Activated T-helper 1 cell treated with anti-CD3 and anti-CD28 coated beads, Interleukin-2, amount 50 U/mL, for 16 hours (primary cell): ENCODE results near the gene TNNC1.

ENCODE experiments used
- DNase-seq, 2 donors: peaks; one replicate each; pipeline ENCODE4 v3.0.0-alpha.2; 2020; ENCODE audit warnings: low read depth in 1 of 2, low spot score in 1 of 2

The TNNC1 gene

DNA sequence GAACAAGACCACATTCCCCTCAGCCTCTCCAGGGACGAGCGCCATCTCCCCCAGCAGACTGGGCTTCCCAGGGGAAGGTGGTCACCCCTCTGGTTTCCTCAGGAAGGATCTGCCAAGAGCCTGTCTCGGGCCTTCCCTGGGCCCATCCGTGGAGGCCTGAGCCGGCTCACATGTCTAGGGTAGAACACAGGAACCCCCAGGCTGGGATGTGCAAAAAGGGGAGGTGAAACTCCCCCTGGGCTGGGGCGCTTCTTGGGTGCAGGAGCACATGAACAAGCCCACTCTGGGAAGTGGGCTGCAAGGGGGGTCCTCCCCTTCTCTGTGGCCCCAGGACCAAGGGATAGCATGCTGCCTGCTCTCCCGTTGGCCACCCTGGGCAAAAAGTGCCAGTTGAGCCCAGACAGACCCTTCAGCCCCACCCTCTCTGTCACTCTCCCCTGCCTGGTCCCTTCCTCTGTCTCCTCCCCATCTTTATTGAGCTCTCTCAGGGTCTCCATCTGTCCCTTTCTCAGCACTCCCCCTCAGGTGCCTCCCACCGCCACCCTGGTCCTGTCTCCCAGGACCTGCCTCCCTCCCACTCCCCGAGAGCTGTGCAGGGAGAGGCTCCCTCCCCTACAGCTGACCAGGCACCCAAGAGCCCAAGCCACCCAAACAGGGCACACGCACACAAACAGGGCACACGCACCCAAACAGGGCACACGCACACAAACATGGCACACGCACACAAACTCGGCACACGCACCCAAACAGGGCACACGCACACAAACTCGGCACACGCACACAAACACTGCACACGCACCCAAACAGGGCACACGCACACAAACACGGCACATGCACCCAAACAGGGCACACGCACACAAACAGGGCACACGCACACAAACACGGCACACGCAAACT, 9.8 kb downstream of the TNNC1 start:
- DNase-seq = no peak

DNA sequence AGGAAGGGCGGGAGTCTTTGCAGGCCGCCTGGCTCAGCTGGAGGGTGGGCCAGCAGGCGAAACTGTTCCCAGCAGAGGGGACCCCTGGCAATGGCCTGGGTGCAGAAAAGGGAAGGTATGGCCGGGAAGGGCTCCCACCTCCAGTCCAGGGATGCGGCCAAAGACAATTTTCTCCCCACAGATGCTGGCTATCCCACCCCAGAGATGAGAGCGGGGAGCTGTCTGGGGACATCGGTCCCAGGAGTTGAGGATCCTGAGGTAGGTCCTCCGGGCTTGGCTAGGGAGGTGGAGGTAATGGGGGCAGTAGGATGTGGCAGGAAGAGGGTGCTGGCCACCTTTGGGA, 10.6 kb downstream of the TNNC1 start:
- DNase-seq = no peak

- DNase-seq = no peak
These were observed 11.2 kb downstream of the TNNC1 start for GRCh38 chr3:52442409-52443267.

- no peak for DNase-seq
These were observed 12.0 kb downstream of the TNNC1 start for GRCh38 chr3:52441772-52442332.

DNA sequence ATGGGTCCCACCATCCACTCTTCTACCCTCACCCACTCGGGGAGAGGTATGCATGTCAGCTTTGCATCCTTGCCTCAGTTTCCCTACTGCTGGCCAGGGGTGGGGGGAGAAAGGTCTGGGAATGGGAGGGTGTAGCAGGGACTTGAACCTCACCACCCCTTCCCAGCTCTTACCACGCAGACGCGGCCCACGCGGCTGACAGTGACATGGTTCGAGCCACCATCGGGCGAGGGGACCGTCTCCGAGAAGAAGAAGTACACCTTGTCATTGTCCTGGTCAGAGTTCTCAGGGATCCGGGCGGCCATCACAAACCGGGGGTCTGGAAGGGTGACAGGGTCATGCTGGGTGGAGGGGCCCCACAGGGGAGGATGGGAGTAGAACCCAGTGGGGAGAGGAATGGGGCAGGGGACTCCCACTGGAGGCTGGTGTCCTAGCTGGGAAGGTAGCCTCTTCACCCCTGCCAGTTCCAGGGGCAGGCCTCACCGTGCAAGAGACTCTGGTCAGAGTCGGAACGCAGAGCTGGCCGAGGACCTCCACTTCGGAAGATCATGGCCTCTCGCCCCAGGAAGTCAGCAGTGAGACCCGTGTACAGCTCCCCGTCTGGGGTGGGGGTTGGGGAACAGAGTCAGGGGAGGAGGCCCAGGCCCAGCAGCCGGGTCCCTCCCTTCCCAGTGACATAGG, 12.6 kb downstream of the TNNC1 start:
- DNase-seq = no peak

DNA sequence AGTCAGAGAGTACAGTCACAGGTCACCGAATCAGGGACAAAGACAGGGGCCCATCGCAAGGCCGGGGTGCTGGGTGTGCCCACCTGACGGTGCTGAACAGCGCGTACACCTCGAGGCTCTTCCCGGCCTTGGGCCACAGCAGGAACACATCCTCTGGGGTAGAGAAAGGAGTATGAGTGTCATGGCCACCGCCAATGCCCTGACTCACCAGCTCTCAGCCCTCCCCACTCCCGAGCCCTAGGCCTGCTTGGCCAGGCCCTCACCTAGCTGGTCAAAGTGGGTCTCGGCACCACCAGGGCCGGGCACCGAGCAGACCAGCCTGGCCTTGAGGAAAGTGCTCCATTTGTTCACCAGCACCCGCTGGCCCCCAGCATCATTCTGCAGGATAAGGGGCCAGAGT, 13.2 kb downstream of the TNNC1 start:
- DNase-seq = no peak

DNA sequence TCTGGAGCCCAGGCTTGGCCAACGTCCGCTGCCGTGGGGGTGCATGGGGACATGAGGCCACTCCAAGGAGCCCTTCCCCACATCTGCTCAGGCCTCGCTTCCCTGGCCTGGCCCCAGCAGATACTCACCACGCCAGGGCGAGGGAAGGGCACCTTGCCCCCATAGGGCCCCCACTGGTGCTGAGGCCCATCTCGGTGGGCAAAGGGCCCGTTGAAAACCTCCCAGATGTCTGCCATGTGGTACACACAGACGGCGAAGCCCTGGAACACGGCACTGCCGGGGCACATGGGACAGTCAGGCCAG, 13.6 kb downstream of the TNNC1 start:
- DNase-seq = no peak

- no peak for DNase-seq
These were observed 14.2 kb downstream of the TNNC1 start for GRCh38 chr3:52439426-52440248.

- no peak for DNase-seq
These were observed 15.0 kb downstream of the TNNC1 start for GRCh38 chr3:52438579-52439425.

DNA sequence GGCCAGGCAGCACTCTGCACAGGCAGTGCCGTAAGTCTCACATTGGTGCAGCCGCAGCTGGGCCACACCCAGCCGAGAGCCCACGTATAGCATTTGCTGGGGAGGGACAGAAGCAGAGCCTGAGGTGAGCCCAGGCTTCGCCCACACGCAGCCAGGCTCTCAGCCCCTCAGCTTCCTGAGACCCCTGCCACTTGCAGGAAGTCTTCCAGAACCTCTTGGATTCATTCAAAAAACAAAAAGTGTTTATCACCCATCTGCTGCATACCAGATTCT, 15.8 kb downstream of the TNNC1 start:
- DNase-seq = no peak

DNA sequence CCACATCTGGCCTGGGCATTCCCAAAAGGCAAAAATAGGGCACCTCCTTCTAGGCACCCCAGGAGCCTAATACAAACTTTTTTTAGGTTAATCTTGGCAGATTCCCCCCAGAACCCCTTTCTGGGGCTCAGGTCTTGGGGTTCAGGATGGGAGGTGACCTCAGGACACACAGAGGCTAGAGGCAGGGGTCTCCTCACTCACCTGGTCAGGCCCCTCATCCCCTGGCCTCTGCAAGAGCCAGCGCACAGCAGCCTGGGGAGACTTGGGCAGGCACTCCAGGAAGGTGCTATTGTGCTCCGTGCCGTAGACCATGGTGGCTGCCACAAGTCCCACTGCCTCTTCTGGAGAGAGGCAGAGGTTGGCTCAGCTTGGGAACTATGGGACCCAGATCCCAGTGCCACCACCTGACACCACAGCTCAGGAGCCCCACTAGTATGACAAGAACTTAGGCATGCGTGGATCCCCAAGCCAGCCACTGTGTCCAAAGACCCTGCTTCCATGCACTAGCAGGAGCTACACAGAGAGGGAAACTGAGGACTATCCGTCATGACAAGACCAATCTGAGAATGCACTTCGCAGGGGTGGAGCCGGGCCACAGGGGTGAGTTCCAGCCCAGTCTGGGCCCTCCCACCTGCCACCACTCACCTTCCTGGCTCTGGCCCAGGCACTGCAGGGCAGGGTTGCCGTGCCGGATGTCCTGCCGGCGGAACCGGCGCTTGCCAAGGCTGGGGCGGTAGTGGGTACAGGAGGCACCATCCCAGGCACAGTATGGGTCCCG, 16.3 kb downstream of the TNNC1 start:
- DNase-seq = no peak

DNA sequence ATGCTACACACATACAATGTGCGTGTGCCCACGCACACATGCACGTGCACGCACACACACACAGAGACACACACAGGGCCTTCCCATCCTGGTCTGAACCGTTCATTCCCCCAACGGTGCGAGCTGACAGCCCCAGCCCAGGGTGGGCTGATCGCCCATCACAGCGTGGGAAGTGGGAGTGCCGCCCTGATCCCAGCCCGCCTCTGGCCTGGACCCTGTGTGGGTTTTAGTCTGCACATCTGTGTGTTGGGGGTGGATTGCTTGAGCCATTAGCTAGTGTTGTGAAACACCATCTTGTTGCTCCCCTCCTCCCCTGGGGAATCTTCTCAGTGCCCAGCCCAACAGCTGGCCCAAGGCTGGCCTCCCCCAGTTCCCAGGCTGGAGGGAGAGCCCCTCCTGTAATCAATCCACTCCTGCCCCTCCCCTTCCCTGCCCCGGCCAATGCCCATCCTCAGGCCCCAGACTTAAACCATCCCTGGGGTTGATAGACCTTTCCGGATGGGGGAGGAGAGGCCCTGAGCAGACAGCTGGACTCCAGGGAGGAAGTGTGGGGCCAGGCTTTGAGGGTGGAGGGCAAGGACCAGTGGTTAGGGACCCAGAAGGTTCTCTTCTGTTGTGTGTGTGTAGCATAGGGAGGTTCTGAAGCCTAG, 17.2 kb downstream of the TNNC1 start:
- DNase-seq = no peak

GRCh38 chr3:52435246-52436101, 18.4 kb downstream of the TNNC1 start:
- no peak for DNase-seq

GRCh38 chr3:52434491-52435115, 19.2 kb downstream of the TNNC1 start:
- no peak for DNase-seq

GRCh38 chr3:52433996-52434479, 19.8 kb downstream of the TNNC1 start:
- no peak for DNase-seq

- no peak for DNase-seq
These were observed 20.4 kb downstream of the TNNC1 start for GRCh38 chr3:52433328-52433995.

DNA sequence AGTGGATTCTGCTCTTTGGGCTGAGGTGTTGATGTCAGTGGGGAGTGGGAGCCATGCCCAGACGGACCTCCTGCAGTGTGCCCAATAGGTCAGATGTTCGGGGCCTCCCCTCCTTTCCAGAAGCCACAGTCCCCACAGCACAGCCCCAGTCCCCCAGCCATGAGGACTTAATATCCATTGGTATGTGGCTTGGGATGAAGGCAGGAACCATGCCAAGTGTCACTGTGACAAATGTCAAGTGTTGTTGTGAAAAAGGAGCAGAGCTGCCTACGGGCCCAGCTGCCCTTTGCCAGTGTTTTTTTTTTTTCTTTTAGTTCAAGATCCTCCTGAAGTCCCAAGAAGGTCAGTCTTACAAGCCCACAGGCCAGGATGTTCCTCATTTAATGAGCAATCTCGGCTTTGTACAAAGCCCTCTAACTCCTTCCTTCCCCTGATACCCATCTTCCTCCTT, 21.1 kb downstream of the TNNC1 start:
- no peak for DNase-seq
